Loucy (cell line): ENCODE results near the gene RSPH10B.
"Not testable (repeated sequence)": the region's sequence is repeated elsewhere in the genome, so short reads cannot be mapped to it uniquely, and the experiment has no call there.

Source experiments
- CTCF ChIP-seq: fragments of 200-600 bp; sonication (generic); conservative IDR thresholded peaks from 2 replicates; pipeline ENCODE4 v1.5.1; 2014; ENCODE audit warnings: mild to moderate bottlenecking, antibody characterized with exemption, low read length
- EZH2phosphoT487 ChIP-seq: fragments of 200-600 bp; IDR thresholded peaks from 2 replicates; pipeline ENCODE4 v1.6.1; 2018; ENCODE audit warnings: antibody characterized with exemption, mild to moderate bottlenecking, moderate library complexity, borderline replicate concordance

DNA sequence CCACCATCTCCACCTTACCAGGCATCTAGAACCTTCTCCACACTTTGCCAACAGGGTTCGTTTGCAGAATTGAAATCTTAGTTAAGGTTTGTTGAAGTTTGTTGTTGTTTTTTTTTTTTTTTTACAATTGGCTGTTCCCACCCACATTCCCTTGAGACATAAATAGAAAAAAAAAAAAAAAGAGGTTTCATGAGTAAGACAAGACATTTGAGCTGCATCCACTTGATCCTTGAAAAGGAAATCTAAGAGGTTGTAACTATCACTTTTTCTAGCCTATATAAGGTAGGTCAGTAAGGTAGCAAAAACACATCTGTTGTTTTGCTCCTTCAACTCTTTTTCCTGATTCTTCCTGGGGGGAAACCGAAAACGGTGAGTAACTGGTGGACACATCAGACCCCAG, 90.9 kb downstream of the RSPH10B start:
- TF ChIP-seq CTCF, EZH2phosphoT487: not testable (repeated sequence)
